DND-41 (cell line): ENCODE measurements around the gene EMSY.

Experiments used
- EZH2 ChIP-seq: IDR thresholded peaks from 3 replicates; pipeline ENCODE4 v1.6.1; 2012; ENCODE audit warnings: borderline replicate concordance, low read depth, mild to moderate bottlenecking, moderate library complexity, low read length, inconsistent platforms; ENCODE audit not compliant: severe bottlenecking
- TF ChIP-seq, protein P1 (sequence below): IDR thresholded peaks from 2 replicates; pipeline ENCODE4 v1.5.1; 2012; ENCODE audit warnings: borderline replicate concordance, low read length, moderate library complexity, mild to moderate bottlenecking; ENCODE audit not compliant: poor library complexity, severe bottlenecking; ENCODE audit errors: extremely low read depth

DNA sequence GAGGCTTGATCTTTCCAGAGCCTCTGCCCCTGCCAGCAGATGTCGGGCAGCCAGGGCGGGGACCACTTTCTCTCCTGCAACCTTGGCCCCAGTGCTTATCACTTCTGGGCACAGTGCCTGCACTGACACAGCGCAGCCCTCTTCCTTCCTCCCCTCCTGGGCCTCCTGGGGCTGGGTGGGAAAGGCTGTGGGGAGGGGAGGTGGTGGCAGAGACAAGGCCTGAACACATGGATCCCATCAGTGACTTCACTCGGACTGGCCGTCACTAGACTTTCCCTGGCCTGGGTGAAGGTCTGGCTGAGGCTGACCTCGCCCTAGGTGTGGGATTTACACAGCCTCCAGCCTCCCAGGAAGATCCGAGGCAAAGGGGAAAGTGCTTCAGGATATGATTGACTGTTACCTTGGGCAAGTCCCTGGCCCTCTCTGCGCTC is 157.6 kb downstream of the EMSY start:
- TF ChIP-seq, protein P1, sequence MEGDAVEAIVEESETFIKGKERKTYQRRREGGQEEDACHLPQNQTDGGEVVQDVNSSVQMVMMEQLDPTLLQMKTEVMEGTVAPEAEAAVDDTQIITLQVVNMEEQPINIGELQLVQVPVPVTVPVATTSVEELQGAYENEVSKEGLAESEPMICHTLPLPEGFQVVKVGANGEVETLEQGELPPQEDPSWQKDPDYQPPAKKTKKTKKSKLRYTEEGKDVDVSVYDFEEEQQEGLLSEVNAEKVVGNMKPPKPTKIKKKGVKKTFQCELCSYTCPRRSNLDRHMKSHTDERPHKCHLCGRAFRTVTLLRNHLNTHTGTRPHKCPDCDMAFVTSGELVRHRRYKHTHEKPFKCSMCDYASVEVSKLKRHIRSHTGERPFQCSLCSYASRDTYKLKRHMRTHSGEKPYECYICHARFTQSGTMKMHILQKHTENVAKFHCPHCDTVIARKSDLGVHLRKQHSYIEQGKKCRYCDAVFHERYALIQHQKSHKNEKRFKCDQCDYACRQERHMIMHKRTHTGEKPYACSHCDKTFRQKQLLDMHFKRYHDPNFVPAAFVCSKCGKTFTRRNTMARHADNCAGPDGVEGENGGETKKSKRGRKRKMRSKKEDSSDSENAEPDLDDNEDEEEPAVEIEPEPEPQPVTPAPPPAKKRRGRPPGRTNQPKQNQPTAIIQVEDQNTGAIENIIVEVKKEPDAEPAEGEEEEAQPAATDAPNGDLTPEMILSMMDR = no peak
- no peak for TF ChIP-seq EZH2
